ENCODE measurements around the gene ILK. TPM values are rescaled to one million over a fixed set of nuclear protein-coding genes. Genes with fewer than 3 reads are reported as not detected.

The ILK gene
- total RNA-seq, 1 donor from 2014 or later: 133 TPM

GRCh38 chr11:6633422-6634408 lies 30.1 kb downstream of the ILK start:
- H3K36me3 Mint-ChIP-seq (ENCODE audit: insufficient read depth): peaks cover 25% of the 10 kb centered on the region
- TF ChIP-seq CTCF (IDR thresholded peaks at IDR 0.05; ENCODE audit: unreplicated experiment): no peak
- DNase-seq (ENCODE audit: low spot score, unreplicated experiment): no peak
- no peaks in the 10 kb centered on the region for H3K9me3 Mint-ChIP-seq (ENCODE audit: low read depth)
- H3K4me1 Mint-ChIP-seq (ENCODE audit: low read depth): peaks cover 5% of the 10 kb centered on the region
- no peak overlapping the region for H3K4me3 Mint-ChIP-seq (ENCODE audit: low read depth)
- H3K27ac Mint-ChIP-seq: no peak overlapping the region
- H3K27me3 Mint-ChIP-seq: peaks cover 20% of the 10 kb centered on the region

- Mint-ChIP-seq H3K27ac (no peak overlapping the region), H3K4me3 (ENCODE audit: low read depth) (no peak overlapping the region), H3K9me3 (ENCODE audit: low read depth) (no peaks in the 10 kb centered on the region), H3K36me3 (ENCODE audit: insufficient read depth) (peaks cover 21% of the 10 kb centered on the region), H3K4me1 (ENCODE audit: low read depth) (peaks cover 5% of the 10 kb centered on the region), H3K27me3 (peaks cover 17% of the 10 kb centered on the region)
- no peak for TF ChIP-seq CTCF (IDR thresholded peaks at IDR 0.05; ENCODE audit: unreplicated experiment)
- DNase-seq (ENCODE audit: low spot score, unreplicated experiment): no peak
Observed at GRCh38 chr11:6634534-6634933, 31.0 kb downstream of the ILK start.

GRCh38 chr11:6635082-6635932 lies 31.7 kb downstream of the ILK start:
- no peak for DNase-seq (ENCODE audit: low spot score, unreplicated experiment)
- peaks cover 15% of the 10 kb centered on the region for H3K27me3 Mint-ChIP-seq

GRCh38 chr11:6636480-6636879 lies 32.9 kb downstream of the ILK start:
- Mint-ChIP-seq H3K4me1 (ENCODE audit: low read depth) (peaks cover 5% of the 10 kb centered on the region), H3K36me3 (ENCODE audit: insufficient read depth) (peaks cover 10% of the 10 kb centered on the region), H3K4me3 (ENCODE audit: low read depth) (no peak overlapping the region), H3K9me3 (ENCODE audit: low read depth) (no peaks in the 10 kb centered on the region), H3K27ac (no peak overlapping the region), H3K27me3 (peaks cover 5% of the 10 kb centered on the region)
- TF ChIP-seq CTCF (IDR thresholded peaks at IDR 0.05; ENCODE audit: unreplicated experiment): no peak
- no peak for DNase-seq (ENCODE audit: low spot score, unreplicated experiment)

More at GRCh38 chr11:6635082-6635932, 31.7 kb downstream of the ILK start:
- Mint-ChIP-seq H3K27ac (peak overlapping the region; percentile 15), H3K4me1 (ENCODE audit: low read depth) (peaks cover 5% of the 10 kb centered on the region), H3K4me3 (ENCODE audit: low read depth) (no peak overlapping the region), H3K36me3 (ENCODE audit: insufficient read depth) (peaks cover 17% of the 10 kb centered on the region), H3K9me3 (ENCODE audit: low read depth) (no peaks in the 10 kb centered on the region)
- no peak for TF ChIP-seq CTCF (IDR thresholded peaks at IDR 0.05; ENCODE audit: unreplicated experiment)

- no peak overlapping the region for H3K27ac Mint-ChIP-seq
Observed at GRCh38 chr11:6637871-6638270, 34.3 kb downstream of the ILK start.

More at GRCh38 chr11:6637871-6638270, 34.3 kb downstream of the ILK start:
- no peak overlapping the region for H3K4me3 Mint-ChIP-seq (ENCODE audit: low read depth)
- peaks cover 5% of the 10 kb centered on the region for H3K36me3 Mint-ChIP-seq (ENCODE audit: insufficient read depth)
- DNase-seq (ENCODE audit: low spot score, unreplicated experiment): no peak
- H3K27me3 Mint-ChIP-seq: no peaks in the 10 kb centered on the region
- no peaks in the 10 kb centered on the region for H3K9me3 Mint-ChIP-seq (ENCODE audit: low read depth)
- H3K4me1 Mint-ChIP-seq (ENCODE audit: low read depth): peaks cover 5% of the 10 kb centered on the region
- TF ChIP-seq CTCF (IDR thresholded peaks at IDR 0.05; ENCODE audit: unreplicated experiment): no peak
